ENCODE measurements around the gene INPP5B. TPM values are rescaled to one million over a fixed set of nuclear protein-coding genes. Genes with fewer than 3 reads are reported as not detected.
"Not testable (repeated sequence)": the region's sequence is repeated elsewhere in the genome, so short reads cannot be mapped to it uniquely, and the experiment has no call there.

The INPP5B gene
- total RNA-seq, 3 donors from 2014 or later, result 21.3 to 34.1 (median 25.6) TPM

DNA sequence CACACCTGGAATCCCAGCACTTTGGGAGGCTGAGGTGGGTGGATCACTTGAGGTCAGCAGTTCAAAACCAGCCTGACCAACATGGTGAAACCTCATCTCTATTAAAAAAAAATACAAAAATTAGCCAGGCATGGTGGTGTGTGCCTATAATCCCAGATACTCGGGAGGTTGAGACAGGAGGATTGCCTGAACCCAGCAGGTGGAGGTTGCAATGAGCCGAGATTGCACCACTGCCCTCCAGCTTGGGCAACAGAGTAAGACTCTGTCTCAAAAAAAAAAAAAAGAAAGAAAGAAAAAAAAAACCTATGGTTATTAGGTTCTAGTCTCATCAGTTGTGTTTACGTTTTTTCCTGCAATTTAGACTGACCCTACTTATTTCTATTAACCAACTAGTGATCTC is 40.3 kb downstream of the INPP5B start:
- intact Hi-C loops (cut with DNase I; ENCODE audit: low total_unique reads); H3K36me3 ChIP-seq; H3K27me3 ChIP-seq; H3K4me1 ChIP-seq; DNase-seq (ENCODE audit: low spot score in 2 of 2); H3K27ac ChIP-seq; H3K4me3 ChIP-seq: not testable (repeated sequence)
- peaks cover 0 to 13% of the 10 kb centered on the region in 2 donors for H3K9me3 ChIP-seq

DNA sequence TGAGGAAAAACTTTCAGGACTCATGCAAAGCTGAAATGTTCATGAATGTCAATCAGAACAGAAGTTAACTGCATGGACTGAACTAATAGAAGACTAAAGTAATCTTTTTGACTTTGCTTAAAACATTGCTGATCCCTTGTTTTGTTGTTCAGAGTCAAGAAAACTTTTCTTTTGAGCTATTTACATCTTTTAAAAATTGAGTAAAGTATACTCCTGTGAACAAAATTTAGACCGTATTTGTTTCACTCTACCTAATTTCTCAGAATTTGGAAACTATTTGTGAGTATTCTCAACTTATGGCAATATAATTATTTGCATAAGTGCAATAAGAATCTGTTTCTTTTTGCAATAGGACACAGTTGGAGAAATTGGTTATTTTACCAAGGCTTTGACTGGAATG is 41.1 kb downstream of the INPP5B start:
- intact Hi-C loops (cut with DNase I; ENCODE audit: low total_unique reads), result no loop called here

DNA sequence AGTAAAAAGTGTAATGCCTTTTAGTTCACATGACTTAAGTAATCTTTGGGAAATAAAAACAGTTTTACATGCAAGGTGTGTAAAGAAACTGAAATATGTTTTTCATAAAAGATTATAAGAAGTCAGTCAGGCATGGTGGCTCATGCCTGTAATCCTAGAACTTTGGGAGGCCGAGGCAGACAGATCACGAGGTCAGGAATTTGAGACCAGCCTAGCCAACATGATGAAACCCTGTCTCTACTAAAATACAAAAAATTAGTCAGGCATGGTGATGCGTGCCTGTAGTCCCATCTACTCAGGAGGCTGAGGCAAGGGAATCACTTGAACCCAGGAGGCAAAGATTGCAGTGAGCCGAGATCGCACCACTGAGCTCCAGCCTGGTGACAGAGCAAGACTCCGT is 42.9 kb downstream of the INPP5B start:
- H3K36me3 ChIP-seq; intact Hi-C loops (cut with DNase I; ENCODE audit: low total_unique reads); H3K4me1 ChIP-seq; H3K27me3 ChIP-seq; DNase-seq (ENCODE audit: low spot score in 2 of 2); H3K4me3 ChIP-seq; H3K27ac ChIP-seq: not testable (repeated sequence)
- H3K9me3 ChIP-seq, result peaks cover 0 to 13% of the 10 kb centered on the region in 2 donors

More for the DNA sequence above, 41.1 kb downstream of the INPP5B start:
- Histone ChIP-seq H3K4me1 (no peaks in the 10 kb centered on the region), H3K36me3 (no peaks in the 10 kb centered on the region), H3K4me3 (no peak overlapping the region), H3K27me3 (no peaks in the 10 kb centered on the region), H3K9me3 (peaks cover 0 to 13% of the 10 kb centered on the region in 2 donors), H3K27ac (no peak overlapping the region)
- TF ChIP-seq CTCF (IDR thresholded peaks at IDR 0.05), result no peak
- TF ChIP-seq POLR2AphosphoS5 (IDR thresholded peaks at IDR 0.05), result no peak
- TF ChIP-seq POLR2A (IDR thresholded peaks at IDR 0.05), result no peak
- no peak for DNase-seq (ENCODE audit: low spot score in 2 of 2)

- Histone ChIP-seq H3K9me3 (peaks cover 0 to 13% of the 10 kb centered on the region in 2 donors), H3K4me1 (no peaks in the 10 kb centered on the region), H3K27me3 (no peaks in the 10 kb centered on the region), H3K4me3 (no peak overlapping the region), H3K27ac (no peak overlapping the region), H3K36me3 (no peaks in the 10 kb centered on the region)
- intact Hi-C loops (cut with DNase I; ENCODE audit: low total_unique reads), result no loop called here
- DNase-seq (ENCODE audit: low spot score in 2 of 2), result no peak
- TF ChIP-seq CTCF (IDR thresholded peaks at IDR 0.05) (no peak), POLR2AphosphoS5 (IDR thresholded peaks at IDR 0.05) (no peak), POLR2A (IDR thresholded peaks at IDR 0.05) (no peak)
Observed at GRCh38 chr1:37902983-37903382, 43.9 kb downstream of the INPP5B start.

DNA sequence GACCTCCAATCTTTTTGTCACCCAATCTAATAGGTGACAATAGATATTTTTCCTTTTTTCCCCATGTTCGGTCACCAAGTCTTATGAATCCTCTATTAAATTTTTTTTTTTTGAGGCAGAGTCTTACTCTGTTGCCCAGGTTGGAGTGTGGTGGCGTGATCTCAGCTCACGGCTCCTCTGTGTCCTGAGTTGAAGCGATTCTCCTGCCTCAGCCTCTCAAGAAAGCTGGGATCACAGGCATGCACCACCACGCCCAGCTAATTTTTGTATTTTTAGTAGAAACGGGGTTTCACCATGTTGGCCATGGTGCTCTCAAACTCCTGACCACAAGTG is 45.0 kb downstream of the INPP5B start:
- TF ChIP-seq POLR2AphosphoS5 (IDR thresholded peaks at IDR 0.05) (no peak), POLR2A (IDR thresholded peaks at IDR 0.05) (no peak), CTCF (IDR thresholded peaks at IDR 0.05) (no peak)
- Histone ChIP-seq H3K4me3 (no peak overlapping the region), H3K4me1 (no peaks in the 10 kb centered on the region), H3K27ac (no peak overlapping the region), H3K36me3 (no peaks in the 10 kb centered on the region), H3K27me3 (no peaks in the 10 kb centered on the region), H3K9me3 (peaks cover 0 to 13% of the 10 kb centered on the region in 2 donors)
- intact Hi-C loops (cut with DNase I; ENCODE audit: low total_unique reads), result no loop called here
- no peak for DNase-seq (ENCODE audit: low spot score in 2 of 2)

GRCh38 chr1:37901191-37901892 is 45.5 kb downstream of the INPP5B start:
- H3K4me3 ChIP-seq, result no peak overlapping the region
- no peak for DNase-seq (ENCODE audit: low spot score in 2 of 2)
- H3K9me3 ChIP-seq, result peaks cover 0 to 10% of the 10 kb centered on the region in 2 donors
- TF ChIP-seq POLR2A (IDR thresholded peaks at IDR 0.05), result no peak
- TF ChIP-seq POLR2AphosphoS5 (IDR thresholded peaks at IDR 0.05), result no peak
- no peak for TF ChIP-seq CTCF (IDR thresholded peaks at IDR 0.05)
- intact Hi-C loops (cut with DNase I; ENCODE audit: low total_unique reads), result no loop called here
- H3K4me1 ChIP-seq, result no peaks in the 10 kb centered on the region
- no peak overlapping the region for H3K27ac ChIP-seq
- H3K27me3 ChIP-seq, result no peaks in the 10 kb centered on the region
- no peaks in the 10 kb centered on the region for H3K36me3 ChIP-seq

DNA sequence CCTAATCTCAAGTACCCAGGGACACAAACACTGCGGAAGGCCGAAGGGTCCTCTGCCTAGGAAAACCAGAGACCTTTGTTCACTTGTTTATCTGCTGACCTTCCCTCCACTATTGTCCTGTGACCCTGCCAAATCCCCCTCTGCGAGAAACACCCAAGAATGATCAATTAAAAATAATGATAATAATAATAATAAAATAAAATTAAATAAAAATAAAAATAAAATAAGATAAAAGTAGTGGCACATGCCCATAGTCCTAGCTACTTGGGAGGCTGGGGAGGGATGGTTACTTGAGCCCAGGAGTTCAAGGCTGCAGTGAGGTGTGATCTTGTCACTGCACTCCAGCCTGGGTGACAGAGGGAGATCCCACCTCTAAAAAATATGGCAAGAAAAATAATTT is 49.3 kb downstream of the INPP5B start:
- H3K27ac ChIP-seq; DNase-seq (ENCODE audit: low spot score in 2 of 2); intact Hi-C loops (cut with DNase I; ENCODE audit: low total_unique reads); H3K4me3 ChIP-seq; H3K36me3 ChIP-seq; H3K9me3 ChIP-seq; H3K4me1 ChIP-seq; H3K27me3 ChIP-seq: not testable (repeated sequence)
